Fibroblast of skin of back (primary cell): ENCODE results near the gene FUT7.
"Not testable (repeated sequence)": the region's sequence is repeated elsewhere in the genome, so short reads cannot be mapped to it uniquely, and the experiment has no call there.

Experiments
- DNase-seq: peaks from one replicate; pipeline ENCODE4 v3.0.0-alpha.2; 2013

FUT7 gene

GRCh38 chr9:137049544-137050449, 17.9 kb upstream of the FUT7 start:
- DNase-seq = peak; percentile 38

- no peak for DNase-seq
Measured at GRCh38 chr9:137048655-137049543, 17.0 kb upstream of the FUT7 start.

- DNase-seq = peak; percentile 66
Measured at GRCh38 chr9:137046088-137046787, 14.3 kb upstream of the FUT7 start, which contains the start of gene NPDC1. Gene NPDC1 (minus strand): TSS chr9:137046177. CDS start chr9:137045989, 188 bp downstream.

- DNase-seq = peak; percentile 36
Measured at GRCh38 chr9:137045294-137046087, 13.6 kb upstream of the FUT7 start.

- DNase-seq = no peak
Measured at GRCh38 chr9:137044502-137045177, 12.8 kb upstream of the FUT7 start.

- DNase-seq = no peak
Measured at GRCh38 chr9:137044037-137044436, 12.1 kb upstream of the FUT7 start.

- DNase-seq = no peak
Measured at GRCh38 chr9:137042751-137043727, 11.2 kb upstream of the FUT7 start.

- DNase-seq = no peak
Measured at GRCh38 chr9:137041124-137041523, 9.2 kb upstream of the FUT7 start.

GRCh38 chr9:137040568-137040967, 8.7 kb upstream of the FUT7 start:
- no peak for DNase-seq

GRCh38 chr9:137039611-137040366, 7.9 kb upstream of the FUT7 start:
- no peak for DNase-seq

- no peak for DNase-seq
Measured at GRCh38 chr9:137038916-137039315, 7.0 kb upstream of the FUT7 start.

- no peak for DNase-seq
Measured at GRCh38 chr9:137037483-137037882, 5.6 kb upstream of the FUT7 start.

- no peak for DNase-seq
Measured at GRCh38 chr9:137037035-137037434, 5.1 kb upstream of the FUT7 start.

- DNase-seq = no peak
Measured at GRCh38 chr9:137035937-137036336, 4.0 kb upstream of the FUT7 start.

- no peak for DNase-seq
Measured at GRCh38 chr9:137035507-137035834, 3.6 kb upstream of the FUT7 start.

GRCh38 chr9:137034709-137035506, 3.0 kb upstream of the FUT7 start:
- DNase-seq = peak; percentile 59

GRCh38 chr9:137034039-137034708, 2.3 kb upstream of the FUT7 start:
- no peak for DNase-seq

GRCh38 chr9:137033481-137033880, 1.6 kb upstream of the FUT7 start:
- DNase-seq = not testable (repeated sequence)
